IgD-negative memory B cell (primary cell): ENCODE data around the gene MICAL3. TPM values are rescaled to one million over a fixed set of nuclear protein-coding genes. Genes with fewer than 3 reads are reported as not detected.

Experiments used
- H3K27ac Mint-ChIP-seq, 3 donors: one replicate each; pipeline ENCODE4 v1.8.0; 2020 to 2022; ENCODE audit warnings: mild to moderate bottlenecking in 3 of 3, mixed read lengths in 3 of 3, moderate library complexity in 1 of 3
- H3K27me3 Mint-ChIP-seq: one replicate; pipeline ENCODE4 v1.8.0; 2021; ENCODE audit warnings: mixed read lengths
- H3K36me3 Mint-ChIP-seq: one replicate; pipeline ENCODE4 v1.8.0; 2020; ENCODE audit warnings: mild to moderate bottlenecking, mixed read lengths
- H3K4me1 Mint-ChIP-seq, 3 donors: one replicate each; pipeline ENCODE4 v1.8.0; 2020 to 2022; ENCODE audit warnings: mixed read lengths in 3 of 3, mild to moderate bottlenecking in 1 of 3
- H3K4me3 Mint-ChIP-seq, 4 donors: one replicate each; pipeline ENCODE4 v1.8.0; 2020 to 2022; ENCODE audit warnings: mild to moderate bottlenecking in 4 of 4, mixed read lengths in 4 of 4, moderate library complexity in 3 of 4
- H3K9me3 Mint-ChIP-seq, 3 donors: one replicate each; pipeline ENCODE4 v1.8.0; 2020 to 2021; ENCODE audit warnings: mixed read lengths in 3 of 3, mild to moderate bottlenecking in 1 of 3
- polyA plus RNA-seq: library from polyadenylated mRNA; unstranded; fragments of 300-500 nt; fragmentation: Illumina TruSeq; gene quantifications from one replicate; pipeline ENCODE4 v1.2.3, GENCODE V29; 2021

MICAL3 gene
- polyA plus RNA-seq, 1 donor from 2014 or later = 12.0 TPM

DNA sequence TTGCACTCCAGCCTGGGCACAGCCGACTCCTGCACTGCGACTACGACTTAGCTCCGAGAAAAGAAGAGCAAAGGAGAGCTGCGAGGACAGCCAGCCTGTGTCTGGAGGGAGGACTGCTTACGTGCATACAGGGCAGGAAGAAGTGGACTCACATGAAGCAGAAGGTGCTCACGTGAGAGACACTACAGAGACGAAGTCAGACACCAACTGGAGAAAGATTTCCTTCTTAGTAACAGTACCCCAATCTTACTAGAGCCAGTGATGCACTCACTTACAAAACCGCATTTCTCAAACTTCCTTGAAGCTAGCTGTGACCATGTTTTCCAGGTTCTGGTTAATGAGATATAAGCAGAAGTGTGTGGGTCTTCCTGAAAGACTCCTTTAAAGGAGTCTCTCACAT, 67.7 kb downstream of the MICAL3 start:
- peaks cover 2% of the 10 kb centered on the region for H3K36me3 Mint-ChIP-seq
- H3K9me3 Mint-ChIP-seq = no peaks in the 10 kb centered on the region

DNA sequence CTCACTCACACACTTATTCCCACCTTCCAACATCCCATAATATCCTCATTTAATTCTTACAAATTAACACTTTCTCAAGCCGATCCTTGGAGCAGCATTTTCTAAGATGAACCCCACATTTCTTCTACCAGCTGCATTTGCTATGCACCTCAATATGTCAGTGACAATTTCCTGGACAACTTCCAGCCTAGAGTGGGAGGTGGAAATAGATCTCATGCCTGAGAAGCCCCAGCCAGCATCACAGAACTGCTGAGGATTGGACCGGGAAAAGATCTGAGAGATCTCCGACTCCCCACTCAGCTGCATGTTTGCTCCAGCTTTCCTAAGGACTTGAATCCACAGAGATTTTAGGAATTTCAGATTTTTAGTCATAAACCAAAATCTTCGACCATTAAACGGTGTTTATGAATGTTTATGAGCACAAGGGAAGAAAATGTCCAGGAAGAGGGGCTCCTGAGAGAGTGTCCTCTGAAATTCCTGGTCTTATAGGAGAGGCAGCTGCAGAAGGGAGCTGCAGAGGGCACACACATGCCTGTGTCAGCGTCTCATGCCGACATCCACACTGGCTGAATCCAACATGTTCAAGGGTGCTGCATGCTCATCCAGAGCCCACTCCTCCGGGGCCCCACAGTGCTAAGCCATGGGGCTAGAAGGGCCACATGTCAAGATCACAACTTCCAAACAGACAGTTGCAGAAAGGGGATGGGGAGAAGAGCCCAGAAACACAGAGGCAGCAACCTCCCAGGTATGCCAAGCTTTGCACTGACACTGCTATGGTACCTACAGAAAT, 68.6 kb downstream of the MICAL3 start:
- H3K36me3 Mint-ChIP-seq = no peaks in the 10 kb centered on the region

More for the DNA sequence above, 67.7 kb downstream of the MICAL3 start:
- Mint-ChIP-seq H3K4me3 (peak overlapping the region in 1 of 4 donors; percentile 72), H3K4me1 (peaks cover 32 to 45% (median 37%) of the 10 kb centered on the region in 3 donors), H3K27me3 (no peaks in the 10 kb centered on the region), H3K27ac (peak overlapping the region in 1 of 3 donors; percentile 23)

DNA sequence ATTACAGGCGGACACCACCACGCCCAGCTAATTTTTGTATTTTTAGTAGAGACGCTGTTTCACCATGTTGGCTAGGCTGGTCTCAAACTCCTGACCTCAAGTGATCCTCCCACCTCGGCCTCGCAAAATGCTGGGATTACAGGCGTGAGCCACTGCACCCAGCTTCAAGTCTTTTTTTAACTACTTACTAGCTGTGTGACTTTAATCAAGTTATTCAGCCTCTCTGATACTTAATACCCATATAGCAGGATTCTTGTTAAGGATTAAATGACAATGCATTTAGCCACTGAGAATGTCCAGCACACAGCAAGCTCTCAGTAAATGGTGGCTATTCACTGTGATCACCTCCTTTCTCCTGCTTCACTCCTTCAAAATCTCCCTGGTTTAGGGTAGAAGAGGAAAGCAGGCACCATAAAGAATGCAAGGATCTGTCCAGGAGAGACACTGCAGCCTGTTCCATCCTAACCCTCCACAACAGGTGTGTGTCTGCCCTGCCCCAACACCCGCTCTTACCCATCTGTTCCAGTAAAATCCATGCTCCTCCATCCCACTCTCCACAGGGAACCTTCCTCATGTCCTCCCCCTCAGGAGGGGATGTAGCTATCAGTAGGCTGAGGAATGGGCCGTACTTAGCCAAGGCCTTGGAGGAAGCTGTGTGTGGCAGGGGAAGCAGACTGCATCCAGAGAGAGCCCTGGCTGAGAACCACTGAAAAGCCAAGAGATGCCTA, 69.3 kb downstream of the MICAL3 start:
- H3K36me3 Mint-ChIP-seq = no peaks in the 10 kb centered on the region
- no peaks in the 10 kb centered on the region for H3K9me3 Mint-ChIP-seq
- H3K4me3 Mint-ChIP-seq = peak overlapping the region in 1 of 4 donors; percentile 58
- peak overlapping the region in 1 of 3 donors; percentile 68 for H3K27ac Mint-ChIP-seq
- no peaks in the 10 kb centered on the region for H3K27me3 Mint-ChIP-seq
- H3K4me1 Mint-ChIP-seq = peaks cover 40 to 50% (median 45%) of the 10 kb centered on the region in 3 donors

More for the DNA sequence above, 68.6 kb downstream of the MICAL3 start:
- no peaks in the 10 kb centered on the region for H3K27me3 Mint-ChIP-seq
- no peaks in the 10 kb centered on the region for H3K9me3 Mint-ChIP-seq
- peak overlapping the region in 1 of 4 donors; percentile 72 for H3K4me3 Mint-ChIP-seq
- H3K27ac Mint-ChIP-seq = peak overlapping the region in 1 of 3 donors; percentile 68
- peaks cover 37 to 48% (median 40%) of the 10 kb centered on the region in 3 donors for H3K4me1 Mint-ChIP-seq

DNA sequence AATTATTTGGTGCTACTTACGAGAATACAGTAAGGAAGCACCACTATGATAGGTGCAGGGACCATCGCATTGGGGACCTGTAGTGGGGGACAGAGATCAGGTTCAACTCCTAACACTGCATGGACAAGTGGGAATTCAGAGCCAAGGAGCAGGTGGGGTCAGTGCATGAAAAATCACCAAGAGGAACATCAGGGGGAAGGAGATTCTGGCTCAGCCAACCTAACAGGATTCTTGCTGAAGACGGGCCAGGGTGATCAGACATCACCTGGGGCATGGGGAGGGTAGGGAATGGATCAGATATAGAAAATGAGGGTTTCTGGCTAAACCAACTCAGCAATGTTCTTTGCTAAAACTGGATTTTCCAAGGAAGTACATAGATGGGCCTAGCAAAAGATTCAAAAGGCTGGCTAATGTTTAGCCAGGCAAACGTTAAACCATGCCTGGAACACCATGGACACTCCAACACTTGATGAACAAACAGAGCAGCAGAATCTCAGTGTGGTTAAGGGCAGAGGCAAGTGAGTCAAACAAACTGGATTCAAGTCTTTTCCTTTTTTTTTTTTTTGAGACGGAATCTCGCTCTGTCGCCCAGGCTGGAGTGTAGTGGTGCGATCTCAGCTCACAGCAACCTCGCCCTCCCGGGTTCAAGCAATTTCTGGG, 70.0 kb downstream of the MICAL3 start:
- Mint-ChIP-seq H3K27ac (peak overlapping the region in 1 of 3 donors; percentile 13), H3K4me1 (peaks cover 46 to 53% (median 51%) of the 10 kb centered on the region in 3 donors), H3K9me3 (peaks cover 0 to 2% (median 0%) of the 10 kb centered on the region in 3 donors), H3K4me3 (peak overlapping the region in 1 of 4 donors; percentile 58), H3K36me3 (no peaks in the 10 kb centered on the region), H3K27me3 (no peaks in the 10 kb centered on the region)

DNA sequence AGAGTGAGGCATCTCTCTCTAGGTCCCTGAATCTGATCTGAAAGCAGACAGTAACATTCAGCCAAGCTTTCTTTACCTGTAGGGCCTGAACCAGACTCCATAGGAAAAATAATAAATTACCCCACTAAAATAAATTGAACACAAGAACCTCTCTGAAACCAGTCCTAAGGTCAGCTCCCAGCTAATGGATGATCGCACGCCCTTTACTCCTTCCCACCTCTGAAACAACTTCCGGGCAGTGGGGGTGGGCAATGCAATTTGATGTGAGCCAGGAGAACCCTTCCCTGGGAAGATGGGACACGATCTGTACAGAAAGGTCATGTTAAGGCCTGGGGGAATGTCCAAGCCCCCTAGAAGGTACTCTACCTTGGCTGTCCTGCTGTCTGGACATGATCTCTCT, 71.2 kb downstream of the MICAL3 start:
- Mint-ChIP-seq H3K4me3 (no peak overlapping the region), H3K27me3 (no peaks in the 10 kb centered on the region), H3K36me3 (no peaks in the 10 kb centered on the region), H3K4me1 (peaks cover 50 to 55% (median 52%) of the 10 kb centered on the region in 3 donors), H3K27ac (peak overlapping the region in 1 of 3 donors; percentile 39), H3K9me3 (peaks cover 0 to 2% (median 0%) of the 10 kb centered on the region in 3 donors)

DNA sequence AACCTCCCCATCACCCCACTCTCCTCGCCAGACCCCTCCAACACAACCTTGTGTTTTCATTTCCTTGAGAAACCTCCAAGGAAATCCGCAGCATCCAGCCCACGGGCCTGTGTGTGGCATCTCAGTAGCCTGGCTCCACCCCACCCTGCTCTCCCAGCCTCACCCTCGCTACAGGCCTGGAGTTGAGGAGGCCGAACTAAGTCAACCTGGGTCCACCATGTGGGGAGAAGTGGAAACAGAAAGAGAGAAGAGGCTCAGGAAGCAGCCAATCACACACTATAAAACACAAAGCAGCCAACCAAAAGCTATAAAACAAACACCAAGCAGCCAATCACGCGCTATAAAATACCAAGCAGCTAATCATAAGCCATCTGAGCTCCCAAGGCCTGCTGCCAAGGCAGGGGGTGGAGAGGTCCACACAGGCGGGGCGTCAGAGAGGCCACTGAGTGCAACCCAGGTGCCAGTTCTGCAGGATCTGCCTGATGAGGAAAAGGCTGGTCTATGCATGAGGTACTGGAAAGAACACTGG, 72.0 kb downstream of the MICAL3 start:
- Mint-ChIP-seq H3K27ac (peak overlapping the region in 1 of 3 donors; percentile 20), H3K36me3 (no peaks in the 10 kb centered on the region), H3K27me3 (no peaks in the 10 kb centered on the region), H3K4me3 (peak overlapping the region in 1 of 4 donors; percentile 65), H3K4me1 (peaks cover 52 to 58% (median 53%) of the 10 kb centered on the region in 3 donors), H3K9me3 (peaks cover 0 to 2% (median 0%) of the 10 kb centered on the region in 3 donors)

DNA sequence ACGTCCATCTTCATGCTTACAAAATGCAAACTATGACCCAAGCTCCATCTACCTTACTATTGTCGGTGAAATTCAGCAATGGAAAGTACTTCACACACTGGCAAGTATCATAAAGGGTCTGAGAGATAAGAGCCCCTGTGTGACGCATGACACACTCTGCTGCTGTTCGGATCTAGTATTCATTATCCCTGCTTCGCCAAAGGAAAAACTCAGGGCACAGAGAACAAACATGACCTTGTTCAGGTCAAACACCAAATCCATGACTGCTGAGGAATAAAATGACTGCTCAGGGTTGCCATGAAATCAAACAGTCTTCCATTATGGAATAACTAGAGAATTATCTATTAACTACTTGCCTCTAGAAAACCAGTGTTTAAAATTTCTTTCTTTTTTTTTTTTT, 73.0 kb downstream of the MICAL3 start:
- Mint-ChIP-seq H3K9me3 (peaks cover 0 to 2% (median 0%) of the 10 kb centered on the region in 3 donors), H3K4me3 (no peak overlapping the region), H3K27me3 (no peaks in the 10 kb centered on the region), H3K27ac (no peak overlapping the region), H3K4me1 (peaks cover 55 to 66% (median 62%) of the 10 kb centered on the region in 3 donors), H3K36me3 (no peaks in the 10 kb centered on the region)

DNA sequence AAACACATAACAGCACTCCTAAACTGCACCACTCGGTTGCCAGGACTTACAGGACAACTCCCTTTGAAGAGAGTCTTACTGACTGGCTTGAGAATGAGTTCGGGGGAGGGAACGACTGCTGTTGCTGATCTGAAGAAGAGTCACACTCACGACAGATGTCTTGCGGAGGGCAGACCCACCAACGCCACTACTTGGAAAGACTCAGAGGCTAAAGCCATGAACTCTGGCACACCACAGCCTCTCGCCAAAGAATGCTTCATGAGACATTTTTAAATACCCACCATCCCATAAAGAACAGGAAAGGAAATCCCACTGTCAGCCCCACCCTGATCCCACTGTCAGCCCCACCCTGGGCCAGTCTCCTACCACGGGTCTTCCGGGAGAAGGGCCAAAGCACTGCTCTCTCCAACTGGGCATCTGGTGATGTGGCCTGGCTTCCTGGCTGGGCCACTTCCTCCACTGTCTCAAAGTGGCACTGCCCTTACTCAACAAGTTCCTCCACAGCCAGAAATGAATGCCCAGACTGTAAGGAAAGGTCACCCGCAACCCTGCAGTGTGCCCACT, 73.6 kb downstream of the MICAL3 start:
- no peaks in the 10 kb centered on the region for H3K27me3 Mint-ChIP-seq

DNA sequence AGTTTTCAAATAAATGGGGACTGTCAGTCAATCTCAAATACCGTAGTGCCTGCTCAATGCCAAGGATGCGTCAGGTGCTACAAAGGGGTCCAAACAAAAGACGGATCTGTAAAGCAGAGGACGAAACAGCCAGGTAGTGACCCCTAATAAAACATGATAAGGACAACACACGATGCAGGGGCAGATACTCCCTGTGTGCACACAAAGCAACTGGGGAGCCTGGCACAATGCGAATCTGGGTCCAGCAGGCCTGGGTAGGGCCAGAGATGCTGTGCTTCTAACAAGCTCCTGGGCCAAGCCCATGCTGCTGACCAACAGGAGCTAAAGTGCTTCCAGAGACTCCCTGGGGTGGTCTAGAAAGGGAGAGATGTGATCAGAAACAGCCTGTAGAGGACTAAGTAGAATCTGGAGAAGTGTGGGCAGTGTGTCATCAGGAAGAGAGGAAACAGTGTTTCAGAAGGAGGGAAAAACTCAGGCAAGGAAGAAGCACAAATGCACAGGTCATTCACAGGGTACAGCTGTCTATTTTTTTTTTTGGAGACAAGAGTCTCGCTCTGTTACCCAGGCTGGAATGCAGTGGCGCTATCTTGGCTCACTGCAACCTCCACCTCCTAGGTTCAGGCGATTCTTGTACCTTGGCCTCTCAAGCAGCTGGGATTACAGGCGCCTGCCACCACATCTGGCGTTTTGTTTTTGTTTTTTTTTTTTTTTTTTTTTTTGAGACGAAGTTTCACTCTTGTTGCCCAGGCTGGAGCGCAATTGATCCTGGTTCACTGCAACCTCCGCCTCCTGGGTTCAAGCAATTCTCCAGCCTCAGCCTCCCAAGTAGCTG, 74.5 kb downstream of the MICAL3 start:
- Mint-ChIP-seq H3K27ac (no peak overlapping the region), H3K4me3 (peak overlapping the region in 3 of 4 donors; percentile 1 to 52 (median 22)), H3K27me3 (no peaks in the 10 kb centered on the region), H3K9me3 (peaks cover 0 to 2% (median 0%) of the 10 kb centered on the region in 3 donors), H3K36me3 (no peaks in the 10 kb centered on the region), H3K4me1 (peaks cover 59 to 68% (median 60%) of the 10 kb centered on the region in 3 donors)

More for the DNA sequence above, 73.6 kb downstream of the MICAL3 start:
- Mint-ChIP-seq H3K4me1 (peaks cover 61 to 68% (median 65%) of the 10 kb centered on the region in 3 donors), H3K36me3 (no peaks in the 10 kb centered on the region), H3K4me3 (peak overlapping the region in 1 of 4 donors; percentile 24), H3K9me3 (peaks cover 0 to 2% (median 0%) of the 10 kb centered on the region in 3 donors), H3K27ac (peak overlapping the region in 1 of 3 donors; percentile 67)

DNA sequence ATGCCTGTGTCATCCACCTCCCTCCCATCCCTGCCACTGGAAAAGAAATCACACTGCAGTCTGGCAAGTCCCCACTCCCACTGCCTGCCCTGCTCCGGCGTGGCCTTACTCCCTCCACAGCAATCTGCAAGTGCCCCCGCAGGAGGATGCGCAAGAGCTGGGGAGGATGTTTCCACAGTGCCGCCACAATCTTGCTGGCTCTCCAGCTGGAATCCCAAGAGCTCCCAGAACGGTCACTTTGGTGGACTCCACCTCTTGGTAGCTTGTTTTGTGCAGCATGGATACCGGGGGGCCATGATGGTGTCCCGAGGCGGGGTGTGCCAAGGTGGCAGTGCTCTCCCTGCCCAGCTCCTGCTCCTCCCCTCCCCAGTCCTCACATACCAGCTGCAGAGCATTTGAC, 76.3 kb downstream of the MICAL3 start:
- Mint-ChIP-seq H3K27me3 (no peaks in the 10 kb centered on the region), H3K9me3 (peaks cover 0 to 2% (median 0%) of the 10 kb centered on the region in 3 donors), H3K4me1 (peaks cover 63 to 74% (median 68%) of the 10 kb centered on the region in 3 donors), H3K4me3 (peak overlapping the region in 1 of 4 donors; percentile 65), H3K27ac (peak overlapping the region in 1 of 3 donors; percentile 74), H3K36me3 (no peaks in the 10 kb centered on the region)

DNA sequence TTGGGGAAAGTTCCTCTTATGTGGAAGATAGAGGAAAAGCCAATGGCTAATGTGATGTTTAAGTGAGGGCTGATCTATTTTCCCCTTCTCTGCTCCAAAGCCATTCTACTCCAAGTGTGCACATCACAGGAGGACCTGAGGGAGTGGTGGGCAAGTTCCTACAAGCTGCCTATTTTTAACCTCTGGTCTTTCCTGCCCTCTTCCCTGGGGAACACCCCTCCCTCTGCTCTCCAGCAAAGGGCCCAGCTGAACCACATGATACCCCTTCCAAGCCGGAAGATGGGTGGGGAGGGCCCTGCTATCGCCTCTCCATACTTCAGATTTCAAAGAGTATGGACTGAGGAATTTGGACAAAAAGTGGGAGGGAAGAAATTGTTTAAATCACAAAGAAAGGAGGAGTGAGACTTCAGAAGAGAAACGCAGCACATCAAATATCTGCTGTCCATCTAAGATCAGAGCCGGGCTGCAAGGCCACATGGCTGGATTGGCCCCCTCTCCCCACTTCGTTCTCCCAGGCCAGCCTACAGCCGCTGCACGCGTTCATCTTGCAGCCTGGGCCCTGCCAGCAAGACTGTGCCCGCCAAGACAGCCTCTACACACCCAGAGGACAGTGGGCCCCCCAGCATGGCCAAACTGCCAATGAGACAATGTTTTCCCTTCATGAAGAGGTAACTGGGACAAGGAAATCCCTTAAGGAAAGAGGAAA, 77.5 kb downstream of the MICAL3 start:
- no peaks in the 10 kb centered on the region for H3K27me3 Mint-ChIP-seq
- H3K4me3 Mint-ChIP-seq = peak overlapping the region; percentile 32 to 85 (median 60)
- no peaks in the 10 kb centered on the region for H3K36me3 Mint-ChIP-seq
- peaks cover 0 to 2% (median 0%) of the 10 kb centered on the region in 3 donors for H3K9me3 Mint-ChIP-seq
- peak overlapping the region; percentile 46 to 86 (median 74) for H3K27ac Mint-ChIP-seq
- peaks cover 68 to 76% (median 69%) of the 10 kb centered on the region in 3 donors for H3K4me1 Mint-ChIP-seq

DNA sequence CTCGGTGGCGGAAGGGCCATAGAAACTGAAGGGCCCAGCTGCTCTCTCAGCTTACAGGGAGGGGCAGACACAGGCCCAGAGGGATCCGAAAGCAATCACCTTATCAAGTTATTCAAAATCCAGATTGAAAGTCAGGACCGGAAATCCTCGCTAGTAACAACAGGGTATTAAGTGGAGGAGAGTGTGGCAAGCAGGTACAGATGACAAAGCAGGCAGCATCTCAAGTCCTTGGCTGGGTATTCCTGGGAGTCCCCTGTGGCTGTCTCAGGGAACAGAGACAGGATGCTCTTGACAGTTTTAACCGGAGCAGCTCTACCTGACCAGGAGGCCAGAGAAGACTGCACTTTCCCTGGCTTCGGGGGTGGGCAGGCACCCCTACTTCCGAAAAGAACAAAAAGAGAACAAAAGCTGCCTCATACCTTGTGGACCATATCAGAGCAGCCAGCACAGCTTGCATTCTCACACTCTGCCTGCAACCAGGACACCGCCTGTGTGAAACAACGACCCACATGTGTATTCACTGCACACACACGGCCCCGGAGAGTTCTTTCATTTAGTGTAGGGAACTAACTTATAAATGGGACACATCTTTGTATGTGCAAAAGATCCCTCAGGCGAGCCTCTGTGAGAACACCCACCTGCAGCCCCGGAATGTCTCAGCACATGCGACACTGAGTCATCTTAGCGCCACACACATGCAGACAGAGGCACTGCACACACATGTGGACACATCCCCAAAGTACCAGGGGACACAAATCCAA, 78.3 kb downstream of the MICAL3 start:
- H3K27me3 Mint-ChIP-seq = no peaks in the 10 kb centered on the region
- H3K4me3 Mint-ChIP-seq = peak overlapping the region in 3 of 4 donors; percentile 32 to 84 (median 58)
- peaks cover 0 to 2% (median 0%) of the 10 kb centered on the region in 3 donors for H3K9me3 Mint-ChIP-seq
- no peaks in the 10 kb centered on the region for H3K36me3 Mint-ChIP-seq
- peaks cover 69 to 79% (median 70%) of the 10 kb centered on the region in 3 donors for H3K4me1 Mint-ChIP-seq
- H3K27ac Mint-ChIP-seq = peak overlapping the region; percentile 39 to 86 (median 67)
